GM18511 (cell line): Measurements from ENCODE around the gene ANKRD17.
"Not testable (repeated sequence)": the region's sequence is repeated elsewhere in the genome, so short reads cannot be mapped to it uniquely, and the experiment has no call there.

Experiments used
- ATAC-seq: cut with Tn5 transposase; IDR thresholded peaks from one replicate; pipeline ENCODE4 v1.9.1; 2021; ENCODE audit warnings: mild to moderate bottlenecking, moderate library complexity; ENCODE audit not compliant: unreplicated experiment

ANKRD17 gene

DNA sequence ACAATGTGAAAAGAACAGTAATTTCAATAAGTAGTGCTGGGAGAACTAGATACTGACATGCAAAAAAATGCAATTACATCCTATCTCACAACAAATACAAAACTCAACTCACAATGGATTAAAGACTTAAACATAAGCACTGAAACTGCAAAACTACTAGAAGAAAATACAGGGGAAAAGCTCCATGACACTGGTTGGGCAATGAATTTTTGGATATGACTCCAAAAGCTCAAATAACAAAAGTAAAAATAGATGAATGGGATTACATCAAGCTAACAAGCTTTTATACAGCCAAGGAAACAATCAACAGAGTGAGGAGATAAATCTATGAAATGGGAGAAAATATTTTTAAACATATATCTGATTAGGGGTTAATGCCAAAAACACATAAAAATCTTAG lies 53.1 kb downstream of the ANKRD17 start:
- no peak for ATAC-seq

DNA sequence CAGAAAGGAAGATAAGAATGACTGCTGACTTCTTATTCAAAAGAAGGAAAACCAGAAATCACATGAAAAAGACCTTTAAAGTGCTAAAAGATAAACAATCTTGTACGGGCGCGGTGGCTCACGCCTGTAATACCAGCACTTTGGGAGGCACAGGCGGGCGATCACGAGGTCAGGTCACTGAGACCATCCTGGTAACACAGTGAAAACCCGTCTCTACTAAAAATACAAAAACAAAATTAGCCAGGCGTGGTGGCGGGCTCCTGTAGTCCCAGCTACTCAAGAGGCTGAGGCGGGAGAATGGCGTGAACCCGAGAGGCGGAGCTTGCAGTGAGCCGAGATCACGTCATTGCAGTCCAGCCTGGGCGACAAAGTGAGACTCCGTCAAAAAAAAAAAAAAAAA lies 54.6 kb downstream of the ANKRD17 start:
- not testable (repeated sequence) for ATAC-seq

DNA sequence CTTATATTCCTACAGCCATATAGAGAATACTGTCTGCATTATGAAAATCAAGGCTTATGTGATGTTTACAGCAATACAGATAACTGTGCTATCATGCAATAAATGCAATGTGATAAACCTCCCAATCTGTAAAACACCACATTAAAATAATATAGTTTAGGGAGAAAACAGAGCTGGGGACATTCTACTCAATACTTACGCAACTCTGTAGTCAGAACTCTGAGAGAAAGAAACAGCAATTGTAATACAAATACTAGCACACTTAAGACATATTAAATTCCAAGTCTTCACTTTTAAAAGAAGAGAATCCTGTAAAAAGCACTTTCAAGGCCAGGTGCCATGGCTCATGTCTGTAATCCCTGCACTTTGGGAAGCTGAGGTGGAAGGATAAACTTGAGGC lies 61.4 kb downstream of the ANKRD17 start:
- no peak for ATAC-seq

DNA sequence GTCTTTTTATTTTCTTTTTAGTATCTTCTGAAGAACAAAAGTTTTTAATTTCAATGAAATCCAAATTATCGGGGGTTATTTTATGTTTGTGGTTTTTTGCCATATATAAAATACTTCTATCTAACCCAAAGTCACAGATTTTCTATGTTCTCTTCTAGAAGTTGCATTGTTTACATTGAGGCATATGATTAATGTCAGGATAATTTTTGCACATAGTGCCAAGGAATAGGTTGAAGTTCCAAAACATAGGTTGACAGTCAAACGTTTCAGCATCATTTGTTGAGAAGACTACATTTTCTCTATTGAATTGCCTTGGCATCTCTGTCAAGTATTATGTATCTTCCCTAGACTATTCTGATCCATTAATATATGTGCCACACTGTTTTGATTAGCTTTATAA lies 64.5 kb downstream of the ANKRD17 start:
- ATAC-seq, result no peak

DNA sequence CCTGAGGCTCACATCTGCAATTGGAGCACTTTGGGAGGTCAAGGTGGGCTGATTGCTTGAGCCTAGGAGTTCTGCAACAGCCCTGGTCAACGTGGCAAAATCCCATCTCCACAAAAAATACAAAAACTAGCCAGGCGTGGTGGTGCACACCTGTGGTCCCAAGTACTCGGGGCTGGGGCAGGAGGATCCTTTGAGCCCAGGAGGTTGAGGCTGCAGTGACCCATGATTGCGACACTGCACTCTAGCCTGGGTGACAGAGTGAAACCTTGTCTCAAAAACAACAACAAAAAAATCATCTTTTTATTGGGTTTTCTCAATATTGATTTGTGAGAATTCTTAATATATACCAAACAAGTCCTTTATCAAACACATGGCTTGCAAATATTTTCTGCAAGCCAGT lies 64.9 kb downstream of the ANKRD17 start:
- ATAC-seq, result peak; percentile 38

DNA sequence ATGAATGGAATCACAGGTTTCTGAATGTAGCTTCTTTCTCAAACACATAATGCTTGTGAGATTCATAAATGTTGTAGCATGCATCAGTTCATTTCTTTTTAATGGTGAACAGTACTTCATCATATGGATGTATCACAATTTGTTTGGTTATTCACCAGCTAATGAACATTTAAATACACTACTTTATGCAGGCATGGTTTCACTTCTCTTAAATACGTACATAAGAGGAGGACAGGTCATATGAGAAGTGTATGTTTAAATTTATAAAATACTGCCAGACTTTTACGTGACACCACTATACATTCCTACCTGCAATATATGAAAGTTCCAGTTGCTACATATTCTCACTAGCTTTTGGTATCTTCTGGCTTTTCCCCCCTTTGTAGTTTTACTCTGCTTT lies 65.4 kb downstream of the ANKRD17 start:
- ATAC-seq, result peak; percentile 88

DNA sequence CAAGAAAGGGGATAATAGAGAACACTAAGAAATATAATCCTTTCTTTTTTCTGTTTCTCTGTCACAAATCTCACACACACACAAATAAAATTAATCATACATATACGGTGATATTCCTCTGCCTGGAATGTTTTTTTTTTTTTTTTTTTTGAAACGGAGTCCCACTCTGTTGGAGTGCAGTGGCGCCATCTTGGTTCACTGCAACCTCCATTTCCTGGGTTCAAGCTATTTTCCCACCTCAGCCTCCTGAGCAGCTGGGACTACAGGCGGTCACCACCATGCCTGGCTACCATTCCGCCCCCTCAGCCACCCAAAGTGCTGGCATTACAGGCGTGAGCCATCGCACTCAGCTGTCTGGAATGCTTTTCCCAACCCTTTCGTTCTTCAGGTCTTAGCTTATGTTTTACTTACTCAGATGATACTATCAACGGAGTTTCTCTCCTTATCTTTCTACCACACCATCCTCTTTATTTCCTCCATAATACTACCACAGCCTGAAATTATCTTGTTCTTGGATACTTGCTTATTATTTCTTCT lies 69.3 kb downstream of the ANKRD17 start:
- ATAC-seq, result no peak

DNA sequence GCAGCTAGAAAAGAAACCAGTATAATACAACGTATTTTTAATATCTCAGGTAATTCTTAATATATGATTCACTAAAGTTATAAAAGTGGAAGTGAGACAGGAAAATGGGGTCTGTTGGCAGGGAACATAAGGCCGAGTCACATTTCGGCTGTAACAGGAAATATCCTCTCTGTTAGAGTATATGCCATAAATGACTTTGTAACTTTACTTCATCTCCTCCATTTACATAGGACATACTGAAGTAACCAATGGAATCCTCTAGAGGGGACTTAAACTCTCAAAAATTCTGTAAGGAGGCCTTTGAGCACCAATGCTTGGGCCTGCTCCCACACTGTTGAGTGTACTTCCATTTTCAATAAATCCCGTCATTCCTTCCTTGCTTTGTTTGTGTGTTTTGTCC lies 71.3 kb downstream of the ANKRD17 start:
- peak; percentile 85 for ATAC-seq

DNA sequence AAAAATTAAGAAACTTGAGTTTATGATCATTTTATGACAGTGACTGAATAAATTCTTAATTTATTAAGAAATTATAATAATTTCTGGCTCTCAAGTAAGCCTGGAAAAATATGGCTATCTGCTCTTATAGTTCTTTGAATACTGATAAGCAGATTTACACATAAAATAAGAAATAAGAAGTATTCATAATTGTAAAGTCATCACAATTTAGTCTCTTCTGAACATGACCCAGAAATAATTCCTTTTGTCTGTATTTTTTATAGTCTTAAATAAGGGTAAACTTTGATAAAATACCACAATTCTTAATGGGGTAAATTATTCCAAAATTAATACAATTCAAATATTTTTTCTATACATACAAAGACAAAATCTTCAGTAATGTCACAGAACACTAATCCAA lies 72.7 kb downstream of the ANKRD17 start:
- no peak for ATAC-seq

DNA sequence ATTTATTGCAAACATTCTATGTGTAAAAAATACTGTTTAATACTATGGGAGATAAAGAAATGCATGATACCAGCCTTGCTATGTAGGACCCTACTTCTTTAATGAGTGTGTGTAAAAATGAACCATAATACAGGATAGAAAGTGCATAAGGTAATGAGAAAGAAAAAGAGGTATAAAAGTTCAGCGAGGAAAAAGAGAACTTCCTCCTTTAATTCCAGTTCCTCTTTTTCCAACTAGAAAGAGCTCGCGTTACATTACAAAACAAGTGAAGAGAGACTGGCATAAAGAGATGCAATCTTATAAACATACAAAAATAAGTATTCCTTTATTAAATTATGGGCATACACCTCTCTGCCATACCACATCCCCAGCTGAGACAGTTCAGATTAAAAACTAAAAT lies 77.4 kb downstream of the ANKRD17 start:
- ATAC-seq, result no peak

DNA sequence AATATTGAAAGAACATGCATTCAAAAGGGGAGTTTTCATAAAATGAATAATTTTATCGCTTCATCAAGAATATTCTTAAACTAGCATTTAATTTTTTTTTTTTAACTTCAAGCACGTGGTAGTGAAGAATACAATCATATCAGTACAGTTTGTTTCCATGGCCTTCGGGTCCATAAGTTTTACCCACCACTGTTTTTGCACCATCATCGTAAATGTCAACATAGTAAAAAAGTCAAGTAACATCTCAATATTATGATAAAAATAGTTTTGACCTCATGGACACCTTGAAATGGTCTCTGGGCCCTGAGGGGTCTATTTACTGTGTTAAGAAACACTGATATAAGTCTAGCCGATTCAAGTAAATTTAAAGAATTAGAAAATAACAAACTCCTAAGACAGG lies 80.2 kb downstream of the ANKRD17 start:
- no peak for ATAC-seq

DNA sequence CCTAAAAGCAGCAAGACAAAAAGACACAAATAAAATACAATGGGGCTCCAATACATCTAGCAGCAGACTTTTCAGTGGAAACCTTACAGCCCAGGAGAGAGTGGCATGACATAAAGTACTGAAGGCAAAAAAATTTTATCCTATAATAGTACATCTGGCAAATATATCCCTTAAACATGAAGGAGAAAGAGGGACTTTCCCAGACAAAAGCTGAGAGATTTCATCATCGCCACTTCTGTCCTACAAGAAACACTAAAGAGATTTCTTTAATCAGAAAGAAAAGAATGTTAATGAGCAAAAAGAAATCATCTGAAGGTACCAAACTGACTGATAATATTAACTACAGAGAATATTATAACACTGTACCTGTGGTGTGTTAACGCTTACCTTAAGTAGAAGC lies 86.4 kb downstream of the ANKRD17 start:
- no peak for ATAC-seq

DNA sequence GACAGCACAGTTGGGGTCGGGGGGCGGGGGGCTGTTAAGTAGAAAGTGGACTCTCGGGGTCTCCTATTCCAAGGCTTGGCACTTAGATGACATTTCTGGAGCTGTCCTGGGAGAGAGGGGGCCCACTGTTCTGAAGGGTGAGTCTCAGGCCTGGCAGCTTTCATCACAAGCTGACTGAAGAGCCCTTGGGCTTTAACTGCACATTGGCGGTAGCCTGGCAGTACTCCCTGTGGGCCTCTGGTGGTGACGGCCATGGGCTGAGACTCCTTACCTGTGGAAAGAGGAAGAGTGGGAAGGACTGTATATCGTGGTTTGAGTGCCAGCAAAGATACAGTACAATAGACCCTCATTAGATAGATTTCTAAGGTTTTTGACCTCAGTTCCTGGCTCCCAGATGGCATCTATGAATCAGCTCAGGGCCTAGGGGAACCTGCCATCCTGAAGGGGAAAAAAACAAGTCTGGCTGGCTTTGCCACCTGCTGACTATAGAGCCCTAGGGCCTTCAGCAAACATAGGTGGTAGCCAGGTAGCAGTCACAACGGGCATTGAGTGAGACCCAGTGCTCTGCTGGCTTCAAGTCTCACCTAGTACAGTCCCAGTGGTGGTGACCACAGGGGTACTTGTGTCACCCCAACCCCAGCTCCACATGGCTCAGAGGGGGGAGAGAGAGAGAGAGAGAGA lies 87.9 kb downstream of the ANKRD17 start:
- no peak for ATAC-seq

DNA sequence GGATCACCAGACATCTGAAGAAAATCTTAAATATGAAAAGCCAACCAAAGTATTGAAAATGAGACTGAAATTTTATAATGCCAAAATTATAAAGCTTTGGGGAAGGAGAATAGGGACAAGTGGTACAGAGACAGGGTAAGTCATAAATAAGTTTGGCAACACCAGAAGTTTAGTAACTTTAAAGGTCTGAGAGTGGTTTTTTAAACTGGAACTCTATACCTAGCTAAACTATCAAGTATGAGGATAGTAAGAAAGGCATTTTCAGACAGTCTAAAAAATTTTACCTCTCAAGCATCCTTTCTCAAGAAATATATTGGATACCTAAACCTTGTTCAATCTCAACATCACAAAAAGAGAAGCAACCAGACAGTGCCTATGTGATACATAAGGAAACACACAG lies 92.4 kb downstream of the ANKRD17 start:
- ATAC-seq, result no peak

DNA sequence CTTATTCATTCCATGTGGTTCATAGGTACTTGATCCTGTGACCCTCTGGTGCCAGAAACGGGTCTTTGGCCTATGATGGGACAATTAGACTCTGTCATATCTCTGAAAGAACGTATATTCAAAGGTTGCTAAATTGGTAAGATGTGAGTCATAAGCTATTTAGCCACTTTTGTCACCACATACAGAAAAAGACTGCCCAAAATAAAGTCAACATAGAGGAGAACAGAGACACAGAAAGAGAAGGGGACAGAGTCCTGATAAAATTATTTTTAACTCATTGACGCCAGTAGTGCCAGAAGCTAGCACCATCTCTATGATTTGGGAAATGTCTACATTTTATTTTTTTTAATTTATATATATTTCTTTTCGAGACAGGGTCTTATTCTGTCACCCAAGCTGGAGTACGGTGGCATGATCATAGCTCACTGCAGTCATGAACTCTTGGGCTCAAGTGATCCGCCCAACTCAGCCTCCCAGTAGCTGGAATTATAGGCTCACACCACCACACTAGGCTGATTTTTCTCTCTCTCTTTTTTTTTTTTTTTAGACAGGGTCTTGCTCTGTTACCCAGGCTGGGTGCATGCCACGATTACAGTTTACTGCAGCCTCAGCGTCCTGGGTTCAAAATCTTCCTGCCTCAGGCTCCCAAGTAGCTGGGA lies 96.9 kb downstream of the ANKRD17 start:
- no peak for ATAC-seq

DNA sequence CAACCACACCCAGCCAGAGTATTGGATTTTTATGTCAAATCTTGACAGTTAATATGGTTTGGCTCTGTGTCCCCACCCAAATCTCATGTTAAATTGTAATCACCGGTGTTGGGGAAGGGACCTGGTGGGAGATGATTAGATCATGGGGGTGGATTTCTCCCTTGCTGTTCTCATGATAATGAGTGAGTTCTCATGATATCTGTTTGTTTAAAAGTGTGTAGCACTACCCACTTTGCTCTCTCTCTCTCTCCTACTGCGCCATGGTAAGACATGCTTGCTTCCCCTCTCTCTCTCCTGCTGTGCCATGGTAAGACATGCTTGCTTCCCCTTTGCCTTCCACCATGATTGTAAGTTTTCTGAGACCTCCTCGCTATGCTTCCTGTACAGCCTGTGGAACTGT lies 102.2 kb downstream of the ANKRD17 start:
- no peak for ATAC-seq

DNA sequence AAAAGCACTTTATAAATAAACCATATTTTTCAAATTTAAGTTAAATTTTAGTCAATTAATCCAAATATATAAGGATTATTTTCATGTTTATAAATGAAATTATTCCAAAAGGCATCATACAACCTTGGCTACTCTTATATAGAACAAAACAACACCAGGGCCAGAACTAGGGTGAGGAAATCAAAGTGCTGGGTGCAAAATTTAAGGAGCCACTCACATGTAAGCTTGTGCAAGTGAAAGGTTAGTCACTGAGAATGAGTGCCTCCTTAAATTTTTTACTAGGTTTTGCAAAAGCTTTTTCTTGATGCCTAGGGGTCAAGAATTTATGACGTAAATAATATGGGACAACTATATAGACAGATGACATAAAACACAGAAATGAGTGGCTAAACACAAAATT lies 105.7 kb downstream of the ANKRD17 start:
- no peak for ATAC-seq

DNA sequence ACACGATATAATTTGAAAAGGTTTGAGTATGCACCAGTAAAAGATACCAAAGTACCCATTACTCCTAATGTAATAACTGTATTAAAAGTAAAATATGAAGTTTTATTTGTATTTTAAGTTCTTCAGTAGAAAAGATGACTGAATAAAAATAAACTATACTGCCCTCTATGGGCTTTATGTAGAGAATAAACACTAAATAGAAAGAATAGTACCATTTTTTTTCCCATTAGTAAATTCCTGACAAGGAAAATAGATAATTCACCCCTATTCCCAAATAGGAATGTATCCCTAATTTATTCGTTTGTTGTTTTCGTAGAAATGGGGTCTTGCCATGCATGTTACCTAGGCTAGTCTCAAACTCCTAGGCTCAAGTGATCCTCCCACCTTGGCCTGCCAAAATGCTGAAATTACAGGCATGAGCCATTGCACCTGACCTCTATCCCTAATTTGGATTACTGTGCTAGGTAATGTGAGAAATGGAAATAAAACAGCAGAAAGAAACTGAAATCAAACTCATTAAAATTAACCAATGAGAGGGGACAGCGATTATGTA lies 115.5 kb downstream of the ANKRD17 start:
- no peak for ATAC-seq

DNA sequence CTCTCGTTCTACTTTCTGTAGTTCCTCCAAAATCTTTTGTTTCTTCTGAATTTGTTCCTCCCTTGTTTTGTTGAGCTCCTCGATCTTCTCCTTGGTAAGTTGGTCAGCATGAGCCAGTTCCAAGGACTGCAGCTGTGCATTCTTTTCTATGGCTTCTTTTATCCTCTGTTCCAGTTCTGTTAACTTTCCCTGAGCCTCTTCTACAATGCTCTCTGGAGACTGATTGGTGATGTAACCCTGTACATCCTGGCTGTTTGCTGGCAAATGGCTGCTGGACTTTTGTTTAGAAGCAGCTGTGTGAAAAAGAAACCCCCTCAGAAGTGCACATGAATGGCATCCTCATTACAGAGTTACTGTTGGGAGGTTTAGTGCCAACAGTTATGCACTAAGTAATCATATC lies 118.6 kb downstream of the ANKRD17 start:
- no peak for ATAC-seq

DNA sequence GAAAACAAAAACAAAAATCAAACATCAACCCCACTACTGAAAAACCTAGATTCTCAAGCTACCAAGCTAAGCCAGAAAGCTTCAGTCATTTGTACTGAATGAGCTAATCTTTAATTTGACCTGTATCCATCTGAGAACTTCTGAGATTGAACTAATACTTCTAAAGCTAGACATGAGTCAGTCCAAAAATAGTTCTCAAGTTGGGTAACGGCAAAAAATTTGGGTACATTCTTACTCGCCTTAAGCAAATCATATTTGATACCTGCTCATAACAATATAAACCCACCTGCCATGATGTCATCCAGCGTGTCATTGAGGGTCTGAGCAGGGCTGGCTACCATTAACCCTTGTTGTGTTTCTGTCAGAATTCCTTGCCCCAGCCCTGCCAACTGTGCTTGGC lies 119.4 kb downstream of the ANKRD17 start:
- no peak for ATAC-seq

DNA sequence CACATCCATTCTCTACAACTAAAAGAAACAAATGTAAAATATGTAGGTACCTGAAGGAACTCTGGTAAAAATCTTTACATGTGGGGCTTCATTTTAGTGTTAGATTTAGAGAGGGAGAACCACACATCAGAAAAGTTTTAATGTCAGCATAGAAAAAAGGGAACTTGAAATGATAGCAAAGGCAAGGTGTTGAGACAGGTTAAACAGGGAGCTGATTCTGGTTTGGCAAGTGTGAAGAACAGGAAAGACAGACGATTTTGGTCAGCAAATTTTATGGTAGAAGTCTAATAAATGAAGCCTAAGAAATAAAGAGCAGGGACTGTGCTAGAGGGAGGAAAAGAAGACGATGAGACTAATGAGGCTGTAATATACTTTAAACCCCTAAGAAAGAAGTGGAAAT lies 121.5 kb downstream of the ANKRD17 start:
- no peak for ATAC-seq

DNA sequence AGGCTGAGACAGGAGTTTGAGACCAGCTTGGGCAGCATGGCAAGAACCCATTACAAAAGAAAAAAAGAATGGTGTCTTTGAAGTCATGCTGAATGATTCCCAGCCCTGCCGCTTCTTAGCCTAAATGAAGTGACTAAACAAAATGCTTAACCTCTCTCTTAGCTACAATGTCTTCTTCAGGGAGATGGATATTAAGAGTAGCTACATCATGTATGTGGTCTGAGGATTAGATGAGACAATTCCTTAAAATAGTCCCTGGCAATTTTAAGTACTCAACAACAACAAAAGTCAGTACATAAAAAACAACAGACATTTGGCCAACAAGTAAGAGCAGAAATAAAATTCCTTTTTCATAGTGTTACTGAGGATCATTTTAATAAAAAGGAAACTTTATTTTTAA lies 124.8 kb downstream of the ANKRD17 start:
- no peak for ATAC-seq
